ENCODE results near the gene ZBED2.
"Not testable (repeated sequence)": the region's sequence is repeated elsewhere in the genome, so short reads cannot be mapped to it uniquely, and the experiment has no call there.

ZBED2 gene, protein sequence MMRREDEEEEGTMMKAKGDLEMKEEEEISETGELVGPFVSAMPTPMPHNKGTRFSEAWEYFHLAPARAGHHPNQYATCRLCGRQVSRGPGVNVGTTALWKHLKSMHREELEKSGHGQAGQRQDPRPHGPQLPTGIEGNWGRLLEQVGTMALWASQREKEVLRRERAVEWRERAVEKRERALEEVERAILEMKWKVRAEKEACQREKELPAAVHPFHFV

DNA sequence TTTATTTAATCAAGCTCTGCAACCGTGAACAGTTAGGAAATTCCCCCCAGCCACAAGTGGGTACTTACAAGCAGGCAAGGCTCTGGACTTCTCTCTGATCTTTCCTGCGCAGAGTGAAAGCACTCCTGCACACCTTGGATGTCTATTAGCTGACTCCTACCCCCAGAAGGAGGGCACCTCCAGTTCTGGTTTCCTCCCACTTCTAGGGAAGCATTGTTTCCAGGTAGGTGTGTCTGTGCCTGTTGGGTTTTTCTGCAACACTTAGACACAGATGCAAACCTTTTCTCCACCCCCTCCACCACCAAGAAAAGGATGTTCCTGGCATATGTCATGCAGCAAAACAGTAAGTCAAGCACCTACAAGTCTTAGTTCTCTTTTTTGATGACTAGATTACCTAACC, at the start of gene ZBED2:
Gene ZBED2 (minus strand): TSS at position 115 of the 400 bp plus-strand sequence. CDS start 1,145 bp downstream, outside the sequence.
- no peak for DNase-seq

DNA sequence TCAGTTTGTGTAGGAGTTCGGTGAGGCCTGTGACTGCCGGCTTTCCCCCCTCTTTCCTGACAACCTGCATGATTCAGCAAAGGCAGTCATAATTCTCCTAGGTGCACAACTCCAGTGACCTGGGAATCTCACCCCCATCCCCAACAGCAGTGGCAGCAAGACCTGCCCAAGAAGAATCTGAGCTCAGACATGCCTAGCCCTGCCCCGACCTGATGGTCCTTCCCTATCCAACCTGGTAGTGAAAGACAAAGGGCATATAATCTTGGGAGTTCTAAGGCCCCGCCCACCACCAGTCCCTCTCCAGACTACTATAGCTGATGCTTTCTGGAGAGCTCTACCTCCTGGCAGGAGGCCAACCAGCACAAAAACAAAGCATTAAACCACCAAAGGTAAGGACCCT, 44.2 kb upstream of the ZBED2 start:
- no peak for DNase-seq

DNA sequence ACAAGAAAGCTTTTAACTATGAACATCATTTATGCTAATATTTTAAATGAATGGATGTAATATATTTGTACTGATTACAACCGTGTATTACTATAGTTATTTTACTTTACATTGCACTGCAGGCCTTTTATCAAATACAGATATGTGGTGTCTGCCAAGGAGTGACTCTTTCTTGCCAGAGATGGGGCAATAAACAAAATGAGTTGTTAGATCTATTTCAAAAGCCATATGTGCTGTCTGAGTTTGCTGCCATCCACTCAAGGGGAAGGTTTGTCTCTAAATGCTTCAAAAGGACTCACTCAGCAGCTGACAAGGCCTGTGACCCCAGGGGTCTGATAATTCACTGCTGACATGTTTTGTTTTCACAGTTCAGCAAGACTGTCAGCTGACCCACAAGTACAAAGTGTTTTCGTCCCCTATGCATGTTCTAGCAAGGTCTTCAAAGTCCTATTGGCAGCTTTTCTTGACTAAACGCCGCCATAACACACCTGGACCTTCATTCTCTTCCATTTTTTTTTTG, 41.3 kb upstream of the ZBED2 start:
- no peak for DNase-seq

- no peak for DNase-seq
These were observed 40.3 kb upstream of the ZBED2 start for GRCh38 chr3:111635403-111635802.

DNA sequence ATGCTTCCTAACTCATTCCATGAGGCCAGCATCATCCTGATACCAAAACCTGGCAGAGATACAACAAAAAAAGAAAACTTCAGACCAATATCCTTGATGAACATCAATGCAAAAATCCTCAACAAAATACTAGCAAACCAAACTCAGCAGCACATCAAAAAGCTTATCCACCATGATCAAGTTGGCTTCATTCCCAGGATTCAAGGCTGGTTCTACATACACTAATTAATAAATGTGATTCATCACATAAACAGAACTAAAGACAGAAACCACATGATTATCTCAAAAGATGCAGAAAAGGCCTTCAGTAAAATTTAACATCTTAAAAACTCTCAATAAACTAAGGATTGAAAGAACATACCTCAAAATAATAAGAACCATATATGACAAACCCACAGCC, 35.5 kb upstream of the ZBED2 start:
- not testable (repeated sequence) for DNase-seq

DNA sequence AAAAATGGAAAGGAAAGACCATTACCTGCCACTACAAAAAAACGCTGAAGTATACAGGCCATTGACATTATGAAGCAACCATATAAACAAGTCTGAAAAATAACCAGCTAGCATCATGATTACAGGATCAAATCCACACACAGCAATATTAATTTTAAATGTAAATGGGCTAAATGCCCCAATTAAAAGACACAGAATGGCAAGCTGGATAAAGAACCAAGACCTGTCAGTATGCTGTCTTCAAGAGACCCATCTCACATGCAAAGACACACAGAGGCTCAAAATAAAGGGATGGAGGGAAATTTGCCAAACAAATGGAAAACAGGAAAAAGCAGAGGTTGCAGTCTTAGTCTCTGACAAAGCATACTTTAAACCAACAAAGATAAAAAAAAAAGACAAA, 33.9 kb upstream of the ZBED2 start:
- not testable (repeated sequence) for DNase-seq

DNA sequence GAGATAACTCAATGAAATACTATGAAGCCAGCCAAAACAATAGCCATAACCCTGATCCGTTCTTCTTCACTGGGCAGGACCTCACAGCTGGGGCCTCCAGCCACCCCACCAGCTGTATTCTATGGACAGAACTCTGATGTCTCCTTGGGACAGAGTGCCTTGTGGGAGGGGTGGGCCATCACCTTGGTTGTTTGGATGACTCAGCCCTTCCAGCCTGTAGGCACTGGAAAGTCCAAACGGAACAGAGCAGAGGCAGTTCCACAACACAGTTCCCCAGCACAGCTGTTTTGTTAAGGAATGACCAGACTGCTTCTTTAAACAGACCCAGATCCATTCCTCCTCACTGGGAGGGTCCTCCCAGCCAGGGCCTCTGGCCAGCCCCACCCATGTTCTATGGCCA, 31.9 kb upstream of the ZBED2 start:
- no peak for DNase-seq

DNA sequence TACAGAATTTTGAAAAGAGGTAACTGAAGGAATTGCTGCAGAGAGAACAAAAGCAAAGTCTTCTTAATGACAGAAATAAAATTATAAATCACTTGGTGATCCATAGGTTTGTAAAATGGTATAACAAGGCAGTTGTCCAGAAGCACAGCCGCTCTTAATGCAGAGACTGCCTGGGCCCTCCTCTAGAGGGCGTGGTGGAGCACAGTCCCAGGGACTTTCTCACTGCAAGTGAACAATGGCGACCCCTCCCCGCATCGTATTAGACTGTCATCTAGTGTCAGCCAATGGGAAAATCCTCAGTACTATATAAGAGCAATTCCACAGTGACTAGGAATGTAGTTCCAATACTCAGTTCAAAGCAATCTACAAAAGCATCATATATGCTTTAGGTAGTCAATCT, 26.4 kb upstream of the ZBED2 start:
- DNase-seq = peak; percentile 30

GRCh38 chr3:111619833-111620232, 24.7 kb upstream of the ZBED2 start:
- no peak for DNase-seq

- no peak for DNase-seq
These were observed 23.8 kb upstream of the ZBED2 start for GRCh38 chr3:111618945-111619344.

DNA sequence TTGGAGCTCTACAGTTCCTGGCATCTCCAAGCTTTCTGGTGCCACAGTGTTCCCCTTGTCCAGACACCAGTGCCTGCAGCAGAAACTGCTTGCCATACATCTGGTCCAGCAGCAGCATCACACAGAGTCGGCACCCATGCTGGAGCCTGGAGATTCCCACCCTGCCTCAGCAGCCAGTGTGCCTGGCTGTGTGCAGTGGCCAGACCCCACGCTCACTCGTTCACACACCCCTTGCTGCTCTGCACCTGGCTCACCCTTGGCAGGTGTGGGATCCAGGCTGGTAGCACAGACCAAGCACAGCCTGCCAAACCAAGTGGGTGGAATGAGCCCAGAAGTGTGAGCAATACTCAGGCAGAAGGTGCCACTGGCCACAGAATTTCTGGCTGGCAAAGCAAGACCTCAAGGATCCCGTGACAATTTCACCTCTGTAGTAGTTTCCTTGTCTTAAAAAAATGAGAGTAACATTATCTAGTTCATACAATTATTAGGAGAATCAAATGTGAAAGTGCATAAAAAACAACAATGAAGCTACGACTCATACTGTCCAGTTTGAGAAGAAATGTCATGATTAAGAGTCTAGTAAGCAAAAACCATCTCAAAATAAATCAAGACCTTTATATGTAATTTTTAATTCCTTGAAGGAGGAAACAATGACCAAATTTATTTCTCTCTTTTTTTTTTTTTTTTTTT, 22.9 kb upstream of the ZBED2 start:
- DNase-seq = no peak

DNA sequence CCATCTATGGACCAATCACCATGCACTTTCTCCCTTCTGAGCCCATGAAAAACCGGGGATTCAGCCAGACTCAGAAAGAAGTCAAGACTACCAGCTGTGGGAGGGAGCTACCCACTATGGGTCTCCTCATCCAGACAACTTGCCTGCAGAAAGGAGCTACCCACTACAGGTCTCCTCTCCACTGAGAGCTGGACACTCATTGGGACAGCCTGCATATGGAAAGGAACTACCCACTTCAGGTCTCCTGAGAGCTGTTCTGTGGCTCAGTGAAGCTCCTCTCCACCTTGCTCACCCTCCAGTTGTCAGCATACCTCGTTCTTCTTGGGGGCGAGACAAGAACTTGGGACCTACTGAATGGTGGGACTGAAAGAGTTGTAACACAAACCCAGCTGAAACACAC, 22.3 kb upstream of the ZBED2 start:
- no peak for DNase-seq

DNA sequence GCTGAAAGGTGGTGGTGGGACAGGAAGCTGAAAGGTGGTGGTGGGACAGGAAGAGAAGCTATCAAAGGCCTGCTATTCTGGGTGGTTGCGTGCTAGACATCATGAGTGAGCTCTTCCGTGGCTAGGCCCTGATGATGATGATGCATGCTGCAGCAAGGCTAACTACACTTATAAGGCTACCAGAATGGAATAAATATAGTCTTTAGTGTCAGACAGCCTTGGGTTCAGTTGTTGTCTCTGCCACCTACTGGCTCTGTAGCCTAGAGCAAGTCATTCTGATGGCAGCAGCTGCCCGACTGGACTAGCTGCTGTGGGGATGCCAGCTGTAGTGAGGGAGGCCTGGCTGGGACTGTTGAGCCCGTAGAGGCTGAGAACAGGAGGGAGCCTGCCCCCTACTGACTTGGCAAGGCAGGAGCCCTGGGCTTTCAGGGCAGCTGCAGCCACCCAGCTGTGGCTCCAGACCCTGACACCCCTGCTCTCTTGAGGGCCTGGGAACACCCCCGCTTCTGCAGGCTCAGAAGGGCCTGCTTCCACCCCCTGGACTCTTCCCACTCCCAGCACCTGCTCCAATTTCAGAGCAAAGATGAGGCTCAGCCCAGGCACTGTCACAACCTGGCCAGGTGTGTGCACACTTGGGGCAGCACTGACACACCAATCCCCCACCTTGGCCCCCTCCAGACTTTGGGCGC, 21.4 kb upstream of the ZBED2 start:
- no peak for DNase-seq

- DNase-seq = no peak
These were observed 20.7 kb upstream of the ZBED2 start for GRCh38 chr3:111615880-111616279.

GRCh38 chr3:111613294-111613693, 18.1 kb upstream of the ZBED2 start:
- DNase-seq = no peak

DNA sequence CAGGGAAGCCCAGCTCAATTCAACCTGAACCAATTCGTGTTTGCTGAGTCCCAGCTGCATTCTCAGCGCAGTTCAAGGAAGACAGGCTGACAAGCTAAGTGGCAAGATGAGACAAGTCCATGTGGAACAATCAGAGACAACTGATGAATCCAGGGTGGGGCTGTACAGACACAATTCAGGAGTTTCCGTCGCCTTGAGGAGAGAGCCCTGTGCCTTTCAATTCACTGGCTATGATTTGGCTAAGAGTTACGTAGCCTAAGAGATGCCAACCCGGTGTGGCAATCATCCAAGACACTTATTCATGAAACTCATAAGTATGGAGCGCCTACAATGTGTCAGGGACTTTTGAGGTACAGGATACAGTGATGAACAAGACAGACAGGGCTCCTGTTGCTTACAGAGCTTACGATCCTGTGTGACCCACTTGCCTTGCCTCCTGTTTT, 15.5 kb upstream of the ZBED2 start:
- DNase-seq = no peak

DNA sequence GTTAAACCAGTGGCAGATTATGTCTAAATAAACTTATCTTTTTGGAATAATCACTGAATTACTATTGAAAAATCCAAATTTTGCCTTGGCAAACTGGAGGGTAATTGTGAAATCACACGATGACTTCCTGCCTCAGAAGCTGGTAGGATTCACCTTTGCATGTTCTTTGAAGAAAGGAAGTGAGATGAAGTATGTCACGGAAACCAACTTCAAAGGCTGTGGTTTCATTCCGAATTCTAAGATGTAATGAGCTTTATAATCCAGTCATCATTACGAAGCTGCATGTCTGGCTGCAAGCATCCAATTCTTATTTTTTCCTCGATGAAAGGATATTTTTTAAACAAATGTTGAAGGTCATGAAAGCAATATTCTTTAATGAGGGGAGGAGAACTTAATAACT, 15.0 kb upstream of the ZBED2 start:
- peak; percentile 11 for DNase-seq

DNA sequence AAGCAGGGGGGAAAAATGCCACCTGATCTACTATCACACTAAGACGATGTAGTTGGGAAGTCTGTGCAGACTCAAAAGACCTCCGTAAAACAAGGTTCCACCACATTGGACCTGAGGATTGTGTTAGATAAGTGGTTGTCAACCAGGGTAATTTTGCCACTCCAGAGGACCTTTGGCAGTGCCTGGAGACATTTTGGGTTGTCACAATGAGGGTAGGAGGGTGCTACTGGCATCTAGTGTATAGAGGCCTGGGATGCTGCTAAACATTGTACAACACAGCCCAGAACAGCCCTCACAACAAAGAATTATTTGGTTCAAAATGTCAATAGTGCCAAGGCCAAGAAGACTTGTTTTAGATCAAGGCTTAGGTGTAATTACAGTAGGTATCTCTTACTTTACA, 14.6 kb upstream of the ZBED2 start:
- no peak for DNase-seq

DNA sequence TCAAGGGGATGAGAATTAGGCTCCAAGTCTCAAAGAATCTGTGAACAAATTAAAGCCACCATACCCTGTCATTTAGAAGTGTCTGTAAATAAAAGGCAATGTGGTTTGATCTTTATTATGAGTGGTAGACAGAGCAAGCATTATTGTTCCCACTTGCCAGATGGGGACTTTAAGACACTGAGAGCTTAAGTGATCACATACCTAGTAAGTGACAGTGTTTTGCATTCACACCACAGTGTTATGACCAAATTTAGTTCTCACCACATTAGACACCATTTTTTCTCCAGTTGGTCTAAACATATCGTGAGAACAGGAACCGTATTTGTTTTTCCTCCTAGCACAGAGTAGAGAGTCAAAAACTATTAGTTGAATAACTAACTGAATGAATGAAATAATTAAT, 13.2 kb upstream of the ZBED2 start:
- DNase-seq = no peak

DNA sequence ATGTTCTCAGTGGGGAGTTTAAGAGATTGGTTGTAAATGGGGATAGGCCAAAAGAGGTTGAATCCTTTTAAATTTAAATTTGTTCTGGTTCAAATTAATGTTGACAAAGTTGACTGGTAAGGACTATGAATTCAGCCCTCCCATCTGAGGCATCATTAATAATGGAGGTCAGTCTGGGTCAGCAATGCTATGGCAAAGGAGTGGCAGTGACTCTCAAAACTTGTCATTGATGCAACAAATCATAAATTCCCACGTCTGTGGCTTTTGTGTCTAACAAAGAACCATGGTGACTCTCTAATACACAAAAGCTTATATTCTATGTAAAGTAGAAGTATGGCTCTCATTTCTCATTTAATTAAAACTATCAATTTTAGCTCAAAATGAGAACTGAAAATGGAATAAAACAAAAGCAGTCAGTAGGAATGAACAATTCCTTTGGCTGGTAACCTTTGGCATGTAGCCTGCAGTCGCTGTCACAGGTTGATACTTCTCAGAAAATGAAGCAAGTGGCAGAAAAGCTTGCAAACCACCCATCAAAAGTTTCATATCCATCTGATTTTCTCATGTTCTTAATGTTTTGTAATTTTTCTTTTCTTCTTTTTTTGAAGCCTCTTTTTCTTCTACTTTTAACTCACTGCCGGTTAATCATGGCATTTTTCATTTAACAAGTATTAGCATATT, 12.2 kb upstream of the ZBED2 start:
- DNase-seq = no peak

- DNase-seq = no peak
These were observed 10.3 kb upstream of the ZBED2 start for GRCh38 chr3:111605493-111605892.

DNA sequence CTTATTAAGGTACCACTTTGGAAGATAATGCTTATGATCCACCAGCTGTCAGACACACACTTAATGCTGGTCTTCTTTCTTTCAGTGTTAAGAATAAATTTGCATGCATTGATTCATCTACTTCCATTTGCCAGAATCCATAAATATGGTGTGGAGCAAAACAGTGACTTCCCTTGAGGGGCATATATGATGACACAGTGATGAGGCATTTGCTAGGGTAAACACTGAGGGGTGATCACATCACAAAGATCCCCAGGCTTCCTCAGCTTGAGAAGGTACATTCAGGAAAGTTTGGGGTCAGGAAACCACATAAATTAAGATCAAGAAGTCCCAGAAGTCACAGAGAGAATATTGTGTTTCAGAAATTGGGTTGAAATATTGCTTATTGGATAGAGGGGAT, 9.9 kb upstream of the ZBED2 start:
- DNase-seq = no peak

DNA sequence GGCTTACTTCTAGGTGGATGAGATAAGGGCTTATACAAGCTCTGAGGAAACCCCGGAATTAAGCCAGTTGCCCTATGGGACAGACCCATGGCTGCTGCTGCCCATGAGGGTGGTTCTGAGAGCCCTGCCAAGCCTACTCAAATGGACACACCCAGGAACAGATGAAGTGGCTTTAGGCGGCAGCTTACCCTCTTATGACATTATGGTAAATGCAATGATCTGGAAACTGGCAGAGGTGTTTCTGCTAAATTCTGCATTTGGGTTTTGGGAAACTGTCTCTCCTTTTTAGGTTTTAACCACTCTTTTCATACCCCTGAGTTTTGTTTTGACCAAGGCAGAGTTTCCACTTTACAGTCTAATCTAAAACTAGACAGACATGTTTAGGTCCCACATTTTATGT, 9.0 kb upstream of the ZBED2 start:
- no peak for DNase-seq

Measured in hematopoietic multipotent progenitor cell treated with erythropoietin and hydrocortisone succinate and interleukin-3 and kit ligand, for 6 days (in vitro differentiated cells).